Neuronal stem cell (in vitro differentiated cells): ENCODE results near the gene AHNAK.

ENCODE experiments used
- DNase-seq: peaks from one replicate; pipeline ENCODE4 v3.0.0-alpha.2; 2013; ENCODE audit warnings: low spot score
- H2AFZ ChIP-seq: one replicate; pipeline ENCODE4 v1.6.1; 2013; ENCODE audit warnings: mild to moderate bottlenecking, low read length, inconsistent platforms
- H2AK5ac ChIP-seq: 2 replicates; pipeline ENCODE4 v1.6.1; 2013; ENCODE audit warnings: low read depth, mild to moderate bottlenecking, inconsistent platforms, low read length, moderate library complexity, mixed read lengths
- H2BK120ac ChIP-seq: 2 replicates; pipeline ENCODE4 v1.6.1; 2013; ENCODE audit warnings: low read depth, mild to moderate bottlenecking, inconsistent platforms, low read length, moderate library complexity, mixed read lengths
- H2BK12ac ChIP-seq: one replicate; pipeline ENCODE4 v1.6.1; 2013; ENCODE audit warnings: low read length, inconsistent platforms
- H2BK15ac ChIP-seq: 2 replicates; pipeline ENCODE4 v1.6.1; 2013; ENCODE audit warnings: mild to moderate bottlenecking, low read length, inconsistent platforms, mixed read lengths
- H2BK5ac ChIP-seq: one replicate; pipeline ENCODE4 v1.6.1; 2013; ENCODE audit warnings: inconsistent platforms, mild to moderate bottlenecking, low read length, moderate library complexity
- H3K14ac ChIP-seq: one replicate; pipeline ENCODE4 v1.6.1; 2013; ENCODE audit warnings: low read length, inconsistent platforms
- H3K18ac ChIP-seq: 2 replicates; pipeline ENCODE4 v1.6.1; 2013; ENCODE audit warnings: low read length, inconsistent platforms
- H3K23ac ChIP-seq: 2 replicates; pipeline ENCODE4 v1.6.1; 2013; ENCODE audit warnings: low read depth, mild to moderate bottlenecking, mixed read lengths, low read length, inconsistent platforms; ENCODE audit not compliant: poor library complexity
- H3K27ac ChIP-seq: replicated peaks from 3 replicates; pipeline ENCODE4 v1.5.1; 2013; ENCODE audit warnings: low read length, inconsistent platforms
- H3K27me3 ChIP-seq, 3 experiments: 2 replicates each; pipeline ENCODE4 v1.6.1; 2013; ENCODE audit warnings: low read length in 3 of 3, mild to moderate bottlenecking in 2 of 3, inconsistent platforms in 1 of 3, low read depth in 1 of 3, mixed read lengths in 1 of 3, moderate library complexity in 1 of 3; ENCODE audit not compliant: control insufficient read depth in 3 of 3, insufficient read depth in 3 of 3
- H3K36me3 ChIP-seq, 2 donors: replicated peaks in 1 of 2; 2 replicates each; pipeline ENCODE4 v1.6.1; 2013; ENCODE audit warnings: low read length in 2 of 2; ENCODE audit not compliant: control insufficient read depth in 2 of 2, insufficient read depth in 2 of 2
- H3K4ac ChIP-seq: 2 replicates; pipeline ENCODE4 v1.6.1; 2013; ENCODE audit warnings: inconsistent platforms, mild to moderate bottlenecking, low read length, moderate library complexity
- H3K4me1 ChIP-seq, 2 donors: 1 replicate in 1 of 2; 2 replicates in 1 of 2; pipeline ENCODE4 v1.6.1; 2013; ENCODE audit warnings: low read length in 2 of 2, low read depth in 1 of 2; ENCODE audit not compliant: control insufficient read depth in 2 of 2, insufficient read depth in 1 of 2
- H3K4me2 ChIP-seq: one replicate; pipeline ENCODE4 v1.6.1; 2013; ENCODE audit warnings: mild to moderate bottlenecking, low read length, inconsistent platforms; ENCODE audit not compliant: insufficient read depth, poor library complexity, severe bottlenecking
- H3K4me3 ChIP-seq, 2 donors: 2 replicates each; pipeline ENCODE4 v1.5.1; 2013; ENCODE audit warnings: low read length in 2 of 2, mild to moderate bottlenecking in 2 of 2, inconsistent platforms in 1 of 2, moderate library complexity in 1 of 2
- H3K79me1 ChIP-seq: one replicate; pipeline ENCODE4 v1.6.1; 2013; ENCODE audit warnings: low read depth, mild to moderate bottlenecking, inconsistent platforms, low read length, moderate library complexity
- H3K9ac ChIP-seq: one replicate; pipeline ENCODE4 v1.6.1; 2013; ENCODE audit warnings: mild to moderate bottlenecking, low read depth, low read length, inconsistent platforms; ENCODE audit not compliant: poor library complexity
- H3K9me3 ChIP-seq, 2 donors: replicated peaks in 1 of 2; 2 replicates each; pipeline versions ENCODE3 to v1.6.1; 2013; ENCODE audit warnings: low read length in 2 of 2, mild to moderate bottlenecking in 2 of 2, inconsistent platforms in 1 of 2, low read depth in 1 of 2, mixed read lengths in 1 of 2, moderate library complexity in 1 of 2; ENCODE audit not compliant: control insufficient read depth in 2 of 2, insufficient read depth in 1 of 2
- H4K8ac ChIP-seq: one replicate; pipeline ENCODE4 v1.6.1; 2013; ENCODE audit warnings: low read depth, mild to moderate bottlenecking, inconsistent platforms, low read length, moderate library complexity
- H4K91ac ChIP-seq: one replicate; pipeline ENCODE4 v1.6.1; 2013; ENCODE audit warnings: low read length, low read depth, mild to moderate bottlenecking, inconsistent platforms; ENCODE audit not compliant: poor library complexity
- WGBS, 2 donors: extraction: QIAGEN DNeasy Blood & Tissue Kit; methylation state at CpG; one replicate each; pipeline ENCODE4 v1.1.7; 2013; ENCODE audit warnings: missing lambda C conversion rate in 2 of 2, mixed read lengths in 1 of 2; ENCODE audit not compliant: insufficient read length in 2 of 2, insufficient replicate concordance in 1 of 2; ENCODE audit errors: extremely low coverage in 2 of 2; 5-methylcytosine and 5-hydroxymethylcytosine counted together

Gene AHNAK

GRCh38 chr11:62493801-62494200 lies 52.8 kb downstream of the AHNAK start:
- no peak overlapping the region for H2BK15ac ChIP-seq
- no peaks in the 10 kb centered on the region for H3K4me1 ChIP-seq
- no peak overlapping the region for H4K91ac ChIP-seq
- no peak overlapping the region for H2BK120ac ChIP-seq
- no peak overlapping the region for H3K23ac ChIP-seq
- no CpG with 5 or more reads among the region's 3 CpGs for WGBS, 2 donors
- H3K79me1 ChIP-seq = no peaks in the 10 kb centered on the region
- H3K27me3 ChIP-seq = no peaks in the 10 kb centered on the region
- DNase-seq = no peak
- no peaks in the 10 kb centered on the region for H3K36me3 ChIP-seq
- no peak overlapping the region for H2BK12ac ChIP-seq
- no peak overlapping the region for H3K27ac ChIP-seq
- no peak overlapping the region for H2AFZ ChIP-seq
- H3K4me2 ChIP-seq = no peak overlapping the region
- no peak overlapping the region for H2AK5ac ChIP-seq
- H3K14ac ChIP-seq = no peak overlapping the region
- no peak overlapping the region for H2BK5ac ChIP-seq
- no peak overlapping the region for H3K18ac ChIP-seq
- no peak overlapping the region for H3K9ac ChIP-seq
- H3K9me3 ChIP-seq = no peaks in the 10 kb centered on the region
- H3K4me3 ChIP-seq = no peak overlapping the region
- no peak overlapping the region for H4K8ac ChIP-seq
- no peak overlapping the region for H3K4ac ChIP-seq

GRCh38 chr11:62492586-62492985 lies 54.0 kb downstream of the AHNAK start:
- Histone ChIP-seq H2BK15ac (no peak overlapping the region), H3K18ac (no peak overlapping the region), H3K23ac (no peak overlapping the region), H3K4ac (no peak overlapping the region), H2BK120ac (no peak overlapping the region), H4K91ac (no peak overlapping the region), H3K36me3 (no peaks in the 10 kb centered on the region), H2BK12ac (no peak overlapping the region), H3K9me3 (no peaks in the 10 kb centered on the region), H3K9ac (no peak overlapping the region), H3K14ac (no peak overlapping the region), H3K27me3 (no peaks in the 10 kb centered on the region), H2AFZ (no peak overlapping the region), H2BK5ac (no peak overlapping the region), H3K79me1 (no peaks in the 10 kb centered on the region), H2AK5ac (no peak overlapping the region), H4K8ac (no peak overlapping the region), H3K27ac (no peak overlapping the region), H3K4me1 (peaks cover 0 to 2% of the 10 kb centered on the region in 2 donors), H3K4me3 (no peak overlapping the region), H3K4me2 (no peak overlapping the region)
- no peak for DNase-seq
- no CpG with 5 or more reads among the region's 4 CpGs for WGBS, 2 donors

- Histone ChIP-seq H3K4me3 (no peak overlapping the region), H3K18ac (no peak overlapping the region), H2AK5ac (no peak overlapping the region), H3K4me1 (peaks cover 0 to 3% of the 10 kb centered on the region in 2 donors), H2AFZ (no peak overlapping the region), H3K27ac (no peak overlapping the region), H3K79me1 (no peaks in the 10 kb centered on the region), H4K8ac (no peak overlapping the region), H3K14ac (no peak overlapping the region), H2BK12ac (no peak overlapping the region), H3K23ac (no peak overlapping the region), H3K4me2 (no peak overlapping the region), H2BK5ac (no peak overlapping the region), H3K9ac (no peak overlapping the region), H3K36me3 (no peaks in the 10 kb centered on the region), H2BK15ac (no peak overlapping the region), H3K4ac (no peak overlapping the region), H3K27me3 (no peaks in the 10 kb centered on the region), H3K9me3 (no peaks in the 10 kb centered on the region), H2BK120ac (no peak overlapping the region), H4K91ac (no peak overlapping the region)
- no peak for DNase-seq
- WGBS, 2 donors = no CpG with 5 or more reads among the region's 9 CpGs
These were observed 54.9 kb downstream of the AHNAK start for GRCh38 chr11:62491571-62492329.

GRCh38 chr11:62489204-62489603 lies 57.4 kb downstream of the AHNAK start:
- H3K27ac ChIP-seq = no peak overlapping the region
- H3K23ac ChIP-seq = no peak overlapping the region
- DNase-seq = no peak
- no peak overlapping the region for H3K4me3 ChIP-seq
- H2BK15ac ChIP-seq = no peak overlapping the region
- WGBS, 2 donors = no CpG with 5 or more reads among the region's 4 CpGs
- peaks cover 1 to 3% of the 10 kb centered on the region in 2 donors for H3K4me1 ChIP-seq
- no peak overlapping the region for H2BK5ac ChIP-seq
- H3K27me3 ChIP-seq = no peaks in the 10 kb centered on the region
- H3K36me3 ChIP-seq = no peaks in the 10 kb centered on the region
- no peak overlapping the region for H3K9ac ChIP-seq
- H4K91ac ChIP-seq = no peak overlapping the region
- no peak overlapping the region for H2BK12ac ChIP-seq
- H4K8ac ChIP-seq = no peak overlapping the region
- no peak overlapping the region for H2BK120ac ChIP-seq
- H3K4me2 ChIP-seq = no peak overlapping the region
- no peak overlapping the region for H2AFZ ChIP-seq
- no peak overlapping the region for H2AK5ac ChIP-seq
- no peak overlapping the region for H3K4ac ChIP-seq
- no peaks in the 10 kb centered on the region for H3K79me1 ChIP-seq
- H3K14ac ChIP-seq = no peak overlapping the region
- no peak overlapping the region for H3K18ac ChIP-seq
- no peaks in the 10 kb centered on the region for H3K9me3 ChIP-seq
